ENCODE results near the gene YAE1. TPM values are rescaled to one million over a fixed set of nuclear protein-coding genes. Genes with fewer than 3 reads are reported as not detected.

YAE1 gene
- total RNA-seq, 4 donors from 2014 or later: 10.2 to 16.5 (median 11.7) TPM

- TF ChIP-seq CTCF (IDR thresholded peaks at IDR 0.05; ENCODE audit: low read depth): no peak
These were observed 55.7 kb downstream of the YAE1 start for GRCh38 chr7:39621784-39622411.

Other genes starting within 250 kb of the YAE1 start
- gene RALA, start 57.2 kb downstream of the YAE1 start, total RNA-seq: 10 to 100 TPM; 22.5 to 32.1 (median 28.7) TPM

Measured in subcutaneous adipose tissue (tissue), 4 donors.